A673 (cell line): Measurements from ENCODE around the gene ODAD4. TPM values are rescaled to one million over a fixed set of nuclear protein-coding genes. Genes with fewer than 3 reads are reported as not detected.

Source experiments
- BruUV-seq: library from RNA; stranded (reverse); fragments of 400-500 nt; replicated peaks from 2 replicates; lab custom pipeline; 2021; lab: Mats Ljungman, UMichigan
- CTCF ChIA-PET: fragments of 300-600 bp; sonication (Branson Sonifier 250); formaldehyde crosslinking; loops from one replicate; lab custom pipeline; 2022; ENCODE audit warnings: antibody characterized with exemption; lab: Charles Lee
- POLR2A ChIA-PET: fragments of 300-600 bp; sonication (Branson Sonifier 250); formaldehyde crosslinking; loops from one replicate; lab custom pipeline; 2022; ENCODE audit warnings: antibody characterized with exemption; ENCODE audit not compliant: low non-redundant PET; lab: Charles Lee
- DNase-seq: peaks from one replicate; pipeline ENCODE4 v3.0.0-alpha.2; 2015; ENCODE audit warnings: low spot score
- H3K27ac ChIP-seq: fragments of 200-600 bp; sonication (generic); 2 replicates; pipeline ENCODE4 v1.5.1; 2016; ENCODE audit warnings: mixed run types, low read depth, mild to moderate bottlenecking, mixed read lengths, antibody characterized with exemption, low read length; ENCODE audit not compliant: poor library complexity, severe bottlenecking
- H3K27me3 ChIP-seq: fragments of 200-600 bp; sonication (generic); replicated peaks from 2 replicates; pipeline ENCODE4 v1.6.1; 2017; ENCODE audit warnings: mixed run types, low read depth, mild to moderate bottlenecking, mixed read lengths, antibody characterized with exemption, low read length; ENCODE audit not compliant: insufficient read depth, poor library complexity
- H3K36me3 ChIP-seq: fragments of 200-600 bp; sonication (generic); 2 replicates; pipeline ENCODE4 v1.6.1; 2016; ENCODE audit warnings: mixed run types, mild to moderate bottlenecking, mixed read lengths, antibody characterized with exemption, low read length; ENCODE audit not compliant: insufficient read depth, poor library complexity, severe bottlenecking
- H3K4me1 ChIP-seq: fragments of 200-600 bp; sonication (generic); 2 replicates; pipeline ENCODE4 v1.6.1; 2017; ENCODE audit warnings: mixed run types, mild to moderate bottlenecking, mixed read lengths, antibody characterized with exemption, low read length; ENCODE audit not compliant: insufficient read depth, poor library complexity, severe bottlenecking
- H3K4me3 ChIP-seq: fragments of 200-600 bp; sonication (generic); 2 replicates; pipeline ENCODE4 v1.5.1; 2016; ENCODE audit warnings: low read depth, mixed run types, mild to moderate bottlenecking, mixed read lengths, low read length; ENCODE audit not compliant: poor library complexity, severe bottlenecking
- H3K9me3 ChIP-seq: fragments of 200-600 bp; sonication (generic); 2 replicates; pipeline ENCODE4 v1.6.1; 2016; ENCODE audit warnings: mixed run types, low read depth, mild to moderate bottlenecking, mixed read lengths, antibody characterized with exemption, low read length; ENCODE audit not compliant: poor library complexity, severe bottlenecking
- EZH2 ChIP-seq: fragments of 200-600 bp; sonication (generic); IDR thresholded peaks from 2 replicates; pipeline ENCODE4 v1.6.1; 2017; ENCODE audit warnings: borderline replicate concordance, low read depth, mild to moderate bottlenecking, mixed read lengths, antibody characterized with exemption, low read length; ENCODE audit not compliant: poor library complexity, severe bottlenecking
- intact Hi-C: fragments of 100-400 bp; cut with micrococcal nuclease; formaldehyde crosslinking; loops from one replicate; pipeline ENCODE4 v1.10.0; 2022; ENCODE audit not compliant: unreplicated experiment
- total RNA-seq: library from RNA; stranded (reverse); gene quantifications from 2 replicates; pipeline ENCODE4 v1.2.3, GENCODE V29; 2021
- TF ChIP-seq, protein P1 (sequence below): fragments of 300-800, 200-600 bp; sonication (generic); conservative IDR thresholded peaks from 2 replicates; pipeline ENCODE4 v1.5.1; 2017; ENCODE audit warnings: low read depth, mild to moderate bottlenecking, antibody characterized with exemption, low read length, moderate library complexity, mixed read lengths

The ODAD4 gene
- total RNA-seq, 1 experiment from 2014 or later = 0.97 TPM

DNA sequence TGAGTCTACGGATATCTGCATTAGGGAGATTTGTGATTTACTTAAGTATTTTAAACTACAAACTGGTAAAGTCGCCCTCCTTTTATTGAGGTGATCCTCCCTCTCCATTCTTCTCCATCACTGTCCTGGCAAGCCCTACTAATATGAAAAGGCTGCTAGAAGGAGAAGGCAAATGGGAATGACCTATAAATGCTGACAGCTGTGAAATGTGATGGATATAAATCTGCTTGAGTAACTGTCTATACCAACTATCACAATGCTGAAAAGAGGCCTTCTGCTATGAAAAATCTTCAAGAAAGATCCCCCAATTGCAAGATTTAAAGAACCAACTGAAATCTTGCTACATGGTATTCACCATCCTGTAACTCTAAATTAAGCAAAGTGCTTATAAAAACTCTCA lies 71.3 kb downstream of the ODAD4 start:
- Histone ChIP-seq H3K4me3 (no peak overlapping the region), H3K9me3 (no peaks in the 10 kb centered on the region), H3K4me1 (no peaks in the 10 kb centered on the region), H3K27ac (no peak overlapping the region), H3K36me3 (peaks cover 12% of the 10 kb centered on the region), H3K27me3 (no peaks in the 10 kb centered on the region)
- BruUV-seq = no TSS peak
- ChIA-PET CTCF (no interaction called here), POLR2A (no interaction called here)
- TF ChIP-seq, protein P1, sequence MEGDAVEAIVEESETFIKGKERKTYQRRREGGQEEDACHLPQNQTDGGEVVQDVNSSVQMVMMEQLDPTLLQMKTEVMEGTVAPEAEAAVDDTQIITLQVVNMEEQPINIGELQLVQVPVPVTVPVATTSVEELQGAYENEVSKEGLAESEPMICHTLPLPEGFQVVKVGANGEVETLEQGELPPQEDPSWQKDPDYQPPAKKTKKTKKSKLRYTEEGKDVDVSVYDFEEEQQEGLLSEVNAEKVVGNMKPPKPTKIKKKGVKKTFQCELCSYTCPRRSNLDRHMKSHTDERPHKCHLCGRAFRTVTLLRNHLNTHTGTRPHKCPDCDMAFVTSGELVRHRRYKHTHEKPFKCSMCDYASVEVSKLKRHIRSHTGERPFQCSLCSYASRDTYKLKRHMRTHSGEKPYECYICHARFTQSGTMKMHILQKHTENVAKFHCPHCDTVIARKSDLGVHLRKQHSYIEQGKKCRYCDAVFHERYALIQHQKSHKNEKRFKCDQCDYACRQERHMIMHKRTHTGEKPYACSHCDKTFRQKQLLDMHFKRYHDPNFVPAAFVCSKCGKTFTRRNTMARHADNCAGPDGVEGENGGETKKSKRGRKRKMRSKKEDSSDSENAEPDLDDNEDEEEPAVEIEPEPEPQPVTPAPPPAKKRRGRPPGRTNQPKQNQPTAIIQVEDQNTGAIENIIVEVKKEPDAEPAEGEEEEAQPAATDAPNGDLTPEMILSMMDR = no peak
- TF ChIP-seq EZH2 = no peak
- DNase-seq = no peak
- intact Hi-C loops = no loop called here

DNA sequence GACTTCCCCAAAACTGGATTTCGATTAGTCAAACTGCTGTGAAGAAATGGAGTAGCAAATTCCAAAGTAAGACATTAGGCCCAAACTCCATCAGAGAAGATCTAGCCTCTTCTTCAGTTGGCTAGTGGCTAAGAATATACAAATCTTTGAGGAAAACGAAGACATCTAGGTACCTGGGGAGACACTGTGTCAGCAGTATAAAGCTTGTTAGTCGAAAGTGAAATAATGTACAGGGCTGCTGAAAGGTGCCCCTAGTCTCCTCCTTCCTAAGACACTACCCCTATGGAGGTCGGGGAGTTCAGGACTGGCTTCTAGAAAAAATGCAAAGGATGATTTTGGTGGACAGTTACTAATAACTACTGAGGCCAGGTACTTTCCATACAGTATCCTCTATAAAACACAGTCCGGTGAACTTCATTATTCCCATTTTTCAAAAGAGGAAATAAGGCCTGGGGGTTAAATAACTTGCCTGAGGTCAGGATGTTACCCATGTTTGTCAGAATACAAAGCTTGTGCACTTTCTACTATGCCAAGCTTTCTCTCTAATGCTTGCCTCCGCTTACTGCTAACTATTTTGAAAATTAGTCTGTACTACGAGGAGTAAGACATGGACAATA lies 71.9 kb downstream of the ODAD4 start:
- ChIA-PET POLR2A (no interaction called here), CTCF (interaction anchor here (0.5 kb wide), 1 partner anchor 38 kb away, joined by 3 read pairs; no protein-coding TSS in a partner anchor)
- Histone ChIP-seq H3K27ac (no peak overlapping the region), H3K9me3 (no peaks in the 10 kb centered on the region), H3K4me3 (no peak overlapping the region), H3K4me1 (no peaks in the 10 kb centered on the region), H3K27me3 (no peaks in the 10 kb centered on the region), H3K36me3 (peaks cover 8% of the 10 kb centered on the region)
- no peak for DNase-seq
- no TSS peak for BruUV-seq
- intact Hi-C loops = no loop called here
- TF ChIP-seq, protein P1 = no peak
- TF ChIP-seq EZH2 = no peak

DNA sequence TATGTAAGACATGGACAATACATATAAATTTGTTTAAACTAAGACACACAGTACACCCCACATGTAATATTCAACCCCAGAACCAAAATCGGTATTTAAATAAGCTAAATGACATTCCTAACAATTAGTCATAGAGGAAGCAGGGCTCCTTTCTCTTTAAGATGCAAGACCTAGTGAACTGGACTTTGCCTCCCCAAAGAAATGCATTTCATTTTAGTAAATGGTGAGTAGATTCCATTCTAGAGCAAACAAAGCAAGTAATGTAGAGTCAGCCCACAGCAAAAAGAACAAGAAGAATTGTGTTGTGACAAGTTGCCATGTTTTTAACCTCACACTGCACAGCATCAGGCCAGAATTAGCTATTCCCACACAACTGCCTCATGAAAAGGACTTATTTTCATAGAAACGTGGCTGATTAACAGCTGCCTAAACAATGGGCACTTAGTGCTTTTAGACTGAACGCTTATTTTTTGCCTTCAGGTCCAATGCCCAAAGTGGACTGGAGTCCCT lies 72.4 kb downstream of the ODAD4 start:
- CTCF ChIA-PET = interaction anchor here (0.5 kb wide), 1 partner anchor 39 kb away, joined by 3 read pairs; no protein-coding TSS in a partner anchor

More for the DNA sequence above, 72.4 kb downstream of the ODAD4 start:
- Histone ChIP-seq H3K27ac (no peak overlapping the region), H3K4me3 (no peak overlapping the region), H3K4me1 (no peaks in the 10 kb centered on the region), H3K9me3 (no peaks in the 10 kb centered on the region), H3K27me3 (no peaks in the 10 kb centered on the region), H3K36me3 (peaks cover 8% of the 10 kb centered on the region)
- TF ChIP-seq, protein P1 = no peak
- TF ChIP-seq EZH2 = no peak
- no peak for DNase-seq
- POLR2A ChIA-PET = no interaction called here
- no TSS peak for BruUV-seq
- intact Hi-C loops = no loop called here
